ENCODE data around the gene ZBTB1. TPM values are rescaled to one million over a fixed set of nuclear protein-coding genes. Genes with fewer than 3 reads are reported as not detected.
"Not testable (repeated sequence)": the region's sequence is repeated elsewhere in the genome, so short reads cannot be mapped to it uniquely, and the experiment has no call there.

Gene ZBTB1
- total RNA-seq, 1 experiment from 2014 or later, result 37.8 TPM

- DNase-seq, result no peak
- Mint-ChIP-seq H3K27ac (no peak overlapping the region), H3K4me1 (peaks cover 20 to 23% of the 10 kb centered on the region in 2 experiments), H3K36me3 (ENCODE audit: insufficient read depth in 1 of 3, low read depth in 3 of 3) (no peaks in the 10 kb centered on the region), H3K4me3 (no peak overlapping the region), H3K9me3 (no peaks in the 10 kb centered on the region), H3K27me3 (ENCODE audit: low read depth) (no peaks in the 10 kb centered on the region)
- no peak overlapping the region for H2BK120ac ChIP-seq (ENCODE audit: low read depth, low read length, poor library complexity, severe bottlenecking)
- H3K27ac ChIP-seq (ENCODE audit: insufficient read length, low read depth, low read length), result no peak overlapping the region
- H3K18ac ChIP-seq (ENCODE audit: insufficient read length, low read depth, low read length), result no peak overlapping the region
- H3K79me1 ChIP-seq (ENCODE audit: insufficient read depth, low read depth, low read length, poor library complexity, severe bottlenecking), result no peaks in the 10 kb centered on the region
- no CpG with 5 or more reads among the region's 3 CpGs for WGBS (ENCODE audit: extremely low coverage, insufficient read length, low lambda C conversion rate)
- H4K8ac ChIP-seq (replicated peaks; ENCODE audit: insufficient read length, low read depth, low read length), result no peak overlapping the region
- TF ChIP-seq CTCF (conservative IDR thresholded peaks at IDR 0.05), result no peak
- no peak overlapping the region for H2BK12ac ChIP-seq (ENCODE audit: insufficient read length, low read depth, low read length)
- no peak overlapping the region for H3K4me2 ChIP-seq (ENCODE audit: insufficient read depth, insufficient read length, low read length)
- H3T11ph ChIP-seq (ENCODE audit: low read length), result no peak overlapping the region
- H4K20me1 ChIP-seq (ENCODE audit: control insufficient read depth, insufficient read depth, insufficient read length), result no peaks in the 10 kb centered on the region
- no peak overlapping the region for H2AFZ ChIP-seq (ENCODE audit: low read length)
- H3K79me2 ChIP-seq (ENCODE audit: insufficient read depth, low read length), result no peaks in the 10 kb centered on the region
- H3K9ac ChIP-seq (ENCODE audit: extremely low read depth, insufficient read length, low read length), result no peak overlapping the region
- no peaks in the 10 kb centered on the region; the same call in 1 of the 2 replicates for H3K4me1 ChIP-seq (ENCODE audit: insufficient read depth, low read length)
- H3K56ac ChIP-seq (ENCODE audit: insufficient read length, low read depth, low read length), result no peak overlapping the region
- H3K23ac ChIP-seq (ENCODE audit: insufficient read length, low read depth, low read length), result no peak overlapping the region
- H4K5ac ChIP-seq (ENCODE audit: insufficient read length, low read depth, low read length), result no peak overlapping the region
- H3K14ac ChIP-seq (ENCODE audit: insufficient read depth, low read length), result no peak overlapping the region
- no peak overlapping the region for H2AK5ac ChIP-seq (ENCODE audit: insufficient read length, low read length)
- no peak overlapping the region for H2BK5ac ChIP-seq (ENCODE audit: insufficient read length, low read length)
- H3K23me2 ChIP-seq (ENCODE audit: insufficient read length, low read depth, low read length, poor library complexity, severe bottlenecking), result no peaks in the 10 kb centered on the region
- no peaks in the 10 kb centered on the region for H3K27me3 ChIP-seq (ENCODE audit: insufficient read depth, low read length)
- H3K4ac ChIP-seq (ENCODE audit: low read depth, low read length), result no peak overlapping the region
- H2BK15ac ChIP-seq (ENCODE audit: low read depth, low read length), result no peak overlapping the region
- no peaks in the 10 kb centered on the region for H3K9me3 ChIP-seq (ENCODE audit: control insufficient read depth, low read depth, low read length)
- no peak overlapping the region for H4K91ac ChIP-seq (ENCODE audit: insufficient read length, low read depth, low read length)
- no peak overlapping the region for H2BK20ac ChIP-seq (ENCODE audit: low read depth, low read length, poor library complexity, severe bottlenecking)
These were observed 64.6 kb downstream of the ZBTB1 start for GRCh38 chr14:64569138-64569631.

- not testable (repeated sequence) for H3K18ac ChIP-seq (ENCODE audit: insufficient read length, low read depth, low read length); H3T11ph ChIP-seq (ENCODE audit: low read length); H2BK20ac ChIP-seq (ENCODE audit: low read depth, low read length, poor library complexity, severe bottlenecking); H2AFZ ChIP-seq (ENCODE audit: low read length); H2BK5ac ChIP-seq (ENCODE audit: insufficient read length, low read length); H4K8ac ChIP-seq (replicated peaks; ENCODE audit: insufficient read length, low read depth, low read length); H3K23ac ChIP-seq (ENCODE audit: insufficient read length, low read depth, low read length); H3K27me3 Mint-ChIP-seq (ENCODE audit: low read depth); H3K9ac ChIP-seq (ENCODE audit: extremely low read depth, insufficient read length, low read length); H3K27ac Mint-ChIP-seq; H4K20me1 ChIP-seq (ENCODE audit: control insufficient read depth, insufficient read depth, insufficient read length); H4K91ac ChIP-seq (ENCODE audit: insufficient read length, low read depth, low read length); H3K4me1 ChIP-seq (ENCODE audit: insufficient read depth, low read length); H3K14ac ChIP-seq (ENCODE audit: insufficient read depth, low read length); DNase-seq; H3K9me3 ChIP-seq (ENCODE audit: control insufficient read depth, low read depth, low read length); H3K9me3 Mint-ChIP-seq; H3K27me3 ChIP-seq (ENCODE audit: insufficient read depth, low read length); H3K79me1 ChIP-seq (ENCODE audit: insufficient read depth, low read depth, low read length, poor library complexity, severe bottlenecking); H3K4me3 Mint-ChIP-seq; H3K23me2 ChIP-seq (ENCODE audit: insufficient read length, low read depth, low read length, poor library complexity, severe bottlenecking); H4K5ac ChIP-seq (ENCODE audit: insufficient read length, low read depth, low read length); H2AK5ac ChIP-seq (ENCODE audit: insufficient read length, low read length); H2BK15ac ChIP-seq (ENCODE audit: low read depth, low read length); H3K4me2 ChIP-seq (ENCODE audit: insufficient read depth, insufficient read length, low read length); H3K27ac ChIP-seq (ENCODE audit: insufficient read length, low read depth, low read length); H3K56ac ChIP-seq (ENCODE audit: insufficient read length, low read depth, low read length); H3K79me2 ChIP-seq (ENCODE audit: insufficient read depth, low read length); H3K4ac ChIP-seq (ENCODE audit: low read depth, low read length); H2BK12ac ChIP-seq (ENCODE audit: insufficient read length, low read depth, low read length); H3K36me3 Mint-ChIP-seq (ENCODE audit: insufficient read depth in 1 of 3, low read depth in 3 of 3); H2BK120ac ChIP-seq (ENCODE audit: low read depth, low read length, poor library complexity, severe bottlenecking)
- WGBS (ENCODE audit: extremely low coverage, insufficient read length, low lambda C conversion rate), result no CpG with 5 or more reads among the region's 7 CpGs
- peaks cover 24 to 27% of the 10 kb centered on the region in 2 experiments for H3K4me1 Mint-ChIP-seq
These were observed 65.1 kb downstream of the ZBTB1 start for GRCh38 chr14:64569646-64570045.
